HepG2 (cell line): ENCODE results near the gene SERPINA3.

Source experiments
- ATF2 ChIP-seq: sonication (generic); formaldehyde crosslinking; IDR thresholded peaks from 2 replicates; pipeline ENCODE4 v1.4.0; 2020; ENCODE audit warnings: missing genetic modification reagents
- EEA1 ChIP-seq: sonication (generic); formaldehyde crosslinking; IDR thresholded peaks from 2 replicates; pipeline ENCODE4 v1.5.1; 2020; ENCODE audit warnings: mild to moderate bottlenecking, missing genetic modification reagents, borderline replicate concordance
- ELF4 ChIP-seq: sonication (generic); formaldehyde crosslinking; IDR thresholded peaks from 2 replicates; pipeline ENCODE4 v1.5.0; 2020; ENCODE audit warnings: missing genetic modification reagents, mild to moderate bottlenecking, moderate library complexity, borderline replicate concordance
- FOXP4 ChIP-seq: sonication (generic); formaldehyde crosslinking; IDR thresholded peaks from 2 replicates; pipeline ENCODE4 v1.4.0; 2020; ENCODE audit warnings: missing genetic modification reagents
- JUN ChIP-seq: sonication (generic); formaldehyde crosslinking; IDR thresholded peaks from 2 replicates; pipeline ENCODE4 v1.4.0; 2020; ENCODE audit warnings: mild to moderate bottlenecking, missing genetic modification reagents
- POLR2A ChIP-seq, 2 experiments: IDR thresholded peaks; 2 replicates each; pipeline ENCODE4 v1.6.1; 2011; ENCODE audit warnings: low read depth in 2 of 2, low read length in 2 of 2, mild to moderate bottlenecking in 1 of 2, moderate library complexity in 1 of 2; ENCODE audit not compliant: insufficient read depth in 1 of 2
- SP2 ChIP-seq: sonication (generic); formaldehyde crosslinking; IDR thresholded peaks from 2 replicates; pipeline ENCODE4 v1.5.1; 2020; ENCODE audit warnings: mild to moderate bottlenecking, missing genetic modification reagents
- ZBTB26 ChIP-seq: IDR thresholded peaks from 2 replicates; pipeline ENCODE4 v1.6.1; 2016; ENCODE audit warnings: missing compliant biosample characterization, missing genetic modification reagents, borderline replicate concordance
- ZBTB33 ChIP-seq: sonication (generic); formaldehyde crosslinking; IDR thresholded peaks from 2 replicates; pipeline ENCODE4 v1.4.0; 2020; ENCODE audit warnings: missing genetic modification reagents
- ZNF776 ChIP-seq: sonication (generic); formaldehyde crosslinking; IDR thresholded peaks from 2 replicates; pipeline ENCODE4 v1.4.0; 2020; ENCODE audit warnings: mild to moderate bottlenecking, missing genetic modification reagents

- TF ChIP-seq ZNF776 (CRISPR knock-in tag) (no peak), ELF4 (CRISPR knock-in tag) (no peak), JUN (CRISPR knock-in tag) (no peak), ZBTB26 (CRISPR knock-in tag) (no peak), ZBTB33 (CRISPR knock-in tag) (no peak), POLR2A (IDR thresholded peaks at IDR 0.05; ENCODE audit: insufficient read depth in 1 of 2, low read depth in 2 of 2, low read length in 2 of 2) (no peak), FOXP4 (CRISPR knock-in tag) (no peak), SP2 (CRISPR knock-in tag) (no peak), ATF2 (CRISPR knock-in tag) (no peak), EEA1 (no peak)
These were observed 23.0 kb downstream of the SERPINA3 start for GRCh38 chr14:94635154-94635553.
